B cell (primary cell): ENCODE measurements around the gene BEND5. TPM values are rescaled to one million over a fixed set of nuclear protein-coding genes. Genes with fewer than 3 reads are reported as not detected.

Experiments
- ATAC-seq: fragments of 200-7000 bp; cut with Tn5 transposase; one replicate; pipeline ENCODE4 v1.10.0; 2021; ENCODE audit warnings: low read depth, mild to moderate bottlenecking, moderate number of reproducible peaks, moderate library complexity
- CTCF ChIA-PET: fragments of 350-600 bp; sonication (Branson Sonifier 250); formaldehyde crosslinking; loops from one replicate; lab custom pipeline; 2021; ENCODE audit warnings: antibody characterized with exemption, inconsistent platforms; lab: Charles Lee
- POLR2A ChIA-PET: fragments of 350-600 bp; sonication (Branson Sonifier 250); formaldehyde crosslinking; loops from one replicate; lab custom pipeline; 2021; ENCODE audit warnings: antibody characterized with exemption; lab: Charles Lee
- DNase-seq: peaks from one replicate; pipeline ENCODE4 v3.0.0; 2013
- H2AFZ ChIP-seq: 2 replicates; pipeline ENCODE4 v1.6.1; 2012; ENCODE audit warnings: mild to moderate bottlenecking, low read depth, low read length; ENCODE audit not compliant: insufficient read depth, poor library complexity, severe bottlenecking
- H3K27ac ChIP-seq, 2 donors: 1 replicate in 1 of 2; 2 replicates in 1 of 2; pipeline ENCODE4 v1.5.1; 2012 to 2013; ENCODE audit warnings: low read length in 2 of 2, mild to moderate bottlenecking in 2 of 2, moderate library complexity in 1 of 2
- H3K27me3 ChIP-seq, 4 experiments: fragments of 200-600 bp in 1 of 4; sonication (generic) in 1 of 4; replicated peaks in 1 of 4; 1 replicate in 2 of 4; 2 replicates in 2 of 4; pipeline versions ENCODE4 v1.6.1 to v1.7.0; 2013 to 2016; ENCODE audit warnings: low read length in 3 of 4, mild to moderate bottlenecking in 2 of 4, mixed read lengths in 1 of 4, moderate library complexity in 1 of 4; ENCODE audit not compliant: insufficient read depth in 4 of 4, control insufficient read depth in 3 of 4; ENCODE audit errors: control extremely low read depth in 1 of 4
- H3K36me3 ChIP-seq, 2 experiments: replicated peaks in 1 of 2; 1 replicate in 1 of 2; 2 replicates in 1 of 2; pipeline versions ENCODE4 v1.6.1 to v1.7.1; 2013; ENCODE audit warnings: low read length in 1 of 2; ENCODE audit not compliant: insufficient read depth in 2 of 2, control insufficient read depth in 1 of 2; ENCODE audit errors: control extremely low read depth in 1 of 2, extremely low read depth in 1 of 2
- H3K4me1 ChIP-seq, 2 donors: fragments of 200-600 bp in 1 of 2; sonication (generic) in 1 of 2; 1 replicate in 1 of 2; 2 replicates in 1 of 2; pipeline versions ENCODE4 v1.5.1 to v1.6.1; 2013 to 2017; ENCODE audit warnings: low read length in 2 of 2; ENCODE audit not compliant: control insufficient read depth in 2 of 2, insufficient read depth in 2 of 2
- H3K4me2 ChIP-seq: replicated peaks from 2 replicates; pipeline ENCODE3; 2012; ENCODE audit warnings: mild to moderate bottlenecking, low read depth, low read length; ENCODE audit not compliant: poor library complexity, severe bottlenecking
- H3K4me3 ChIP-seq, 5 experiments: fragments of 200-600 bp in 1 of 5; sonication (generic) in 1 of 5; 1 replicate in 3 of 5; 2 replicates in 2 of 5; pipeline versions ENCODE4 v1.5.1 to v1.7.0; 2011 to 2016; ENCODE audit warnings: low read length in 4 of 5, mild to moderate bottlenecking in 4 of 5, low read depth in 2 of 5, control low read depth in 1 of 5, moderate library complexity in 1 of 5; ENCODE audit not compliant: insufficient read depth in 1 of 5; ENCODE audit errors: control extremely low read depth in 1 of 5, extremely low read depth in 1 of 5
- H3K79me2 ChIP-seq: fragments of 200-600 bp; sonication (generic); one replicate; pipeline ENCODE4 v1.6.0; 2016; ENCODE audit warnings: low read length; ENCODE audit not compliant: control insufficient read depth, insufficient read depth
- H3K9ac ChIP-seq: fragments of 200-600 bp; sonication (generic); 2 replicates; pipeline ENCODE4 v1.6.1; 2017; ENCODE audit warnings: mild to moderate bottlenecking, low read length, moderate library complexity
- H3K9me3 ChIP-seq, 3 donors: one replicate each; pipeline versions ENCODE4 v1.6.1 to v1.7.1; 2013; ENCODE audit warnings: low read length in 2 of 3; ENCODE audit not compliant: control insufficient read depth in 2 of 3, insufficient read depth in 1 of 3; ENCODE audit errors: control extremely low read depth in 1 of 3
- H4K20me1 ChIP-seq: 2 replicates; pipeline ENCODE4 v1.6.0; 2012; ENCODE audit warnings: mild to moderate bottlenecking, low read length; ENCODE audit not compliant: insufficient read depth, control insufficient read depth, poor library complexity, severe bottlenecking
- H3K27ac Mint-ChIP-seq: one replicate; pipeline ENCODE4 v1.8.0; 2021; ENCODE audit warnings: mixed read lengths
- H3K27me3 Mint-ChIP-seq: one replicate; pipeline ENCODE4 v1.8.0; 2021; ENCODE audit warnings: mixed read lengths
- H3K4me1 Mint-ChIP-seq: one replicate; pipeline ENCODE4 v1.8.0; 2021; ENCODE audit warnings: mixed read lengths
- H3K4me3 Mint-ChIP-seq: one replicate; pipeline ENCODE4 v1.8.0; 2021; ENCODE audit warnings: mixed read lengths
- H3K9me3 Mint-ChIP-seq: one replicate; pipeline ENCODE4 v1.8.0; 2022; ENCODE audit warnings: mixed read lengths; ENCODE audit not compliant: insufficient read depth
- EZH2 ChIP-seq: IDR thresholded peaks from 2 replicates; pipeline ENCODE4 v1.6.1; 2012; ENCODE audit warnings: borderline replicate concordance, low read depth, mild to moderate bottlenecking, moderate library complexity, low read length; ENCODE audit not compliant: insufficient read depth, poor library complexity, severe bottlenecking
- WGBS: methylation state at CpG from one replicate; pipeline ENCODE4 v1.1.5; 2013; ENCODE audit warnings: missing lambda C conversion rate; ENCODE audit not compliant: insufficient coverage; 5-methylcytosine and 5-hydroxymethylcytosine counted together
- intact Hi-C: fragments of 100-400 bp; cut with micrococcal nuclease; formaldehyde crosslinking; loops from one replicate; pipeline ENCODE4 v1.10.0; 2022
- polyA plus RNA-seq: library from polyadenylated mRNA; depleted of rRNA; stranded (reverse); fragments of >200 nt; gene quantifications from 2 replicates; pipeline ENCODE4 v1.2.3, GENCODE V29; 2012
- total RNA-seq, 2 donors: library from RNA; stranded (reverse); fragments of 120-200 nt in 1 of 2; gene quantifications; 1 replicate in 1 of 2; 2 replicates in 1 of 2; pipeline versions ENCODE4 v1.2.3 to v1.2.4, GENCODE V29; 2013 to 2022
- TF ChIP-seq, protein P1 (sequence below): fragments of 200-600 bp; IDR thresholded peaks from one replicate; pipeline ENCODE4 v1.8.0; 2022; ENCODE audit warnings: antibody characterized with exemption, mild to moderate bottlenecking

Gene BEND5
- total and polyA plus RNA-seq, 2 donors (not counting 1 experiment from before 2014, with no cell fraction given) = 19.5 to 19.7 TPM

DNA sequence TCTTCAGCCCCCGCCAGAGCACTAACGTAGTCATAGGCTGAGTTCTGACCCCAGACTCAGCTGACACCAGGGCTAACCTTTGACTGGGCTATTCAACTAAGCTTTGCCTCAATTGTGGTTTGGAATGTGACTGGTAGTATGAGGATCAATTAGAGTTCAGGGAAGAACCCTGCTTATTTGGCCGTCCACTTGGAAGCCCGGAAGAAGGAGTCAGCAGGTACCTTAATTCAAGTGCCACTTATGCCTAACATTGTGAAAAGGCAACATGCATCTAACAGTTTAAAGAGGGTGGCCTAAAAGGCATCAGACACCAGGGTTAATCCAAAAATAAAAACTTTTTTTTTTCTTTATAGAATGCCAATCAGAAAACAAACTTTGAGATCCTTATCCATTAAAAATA is 92.3 kb downstream of the BEND5 start:
- no peaks in the 10 kb centered on the region for H3K27me3 ChIP-seq
- no peak overlapping the region for H3K27ac Mint-ChIP-seq
- no peaks in the 10 kb centered on the region for H3K36me3 ChIP-seq
- TF ChIP-seq EZH2 = no peak
- TF ChIP-seq, protein P1, sequence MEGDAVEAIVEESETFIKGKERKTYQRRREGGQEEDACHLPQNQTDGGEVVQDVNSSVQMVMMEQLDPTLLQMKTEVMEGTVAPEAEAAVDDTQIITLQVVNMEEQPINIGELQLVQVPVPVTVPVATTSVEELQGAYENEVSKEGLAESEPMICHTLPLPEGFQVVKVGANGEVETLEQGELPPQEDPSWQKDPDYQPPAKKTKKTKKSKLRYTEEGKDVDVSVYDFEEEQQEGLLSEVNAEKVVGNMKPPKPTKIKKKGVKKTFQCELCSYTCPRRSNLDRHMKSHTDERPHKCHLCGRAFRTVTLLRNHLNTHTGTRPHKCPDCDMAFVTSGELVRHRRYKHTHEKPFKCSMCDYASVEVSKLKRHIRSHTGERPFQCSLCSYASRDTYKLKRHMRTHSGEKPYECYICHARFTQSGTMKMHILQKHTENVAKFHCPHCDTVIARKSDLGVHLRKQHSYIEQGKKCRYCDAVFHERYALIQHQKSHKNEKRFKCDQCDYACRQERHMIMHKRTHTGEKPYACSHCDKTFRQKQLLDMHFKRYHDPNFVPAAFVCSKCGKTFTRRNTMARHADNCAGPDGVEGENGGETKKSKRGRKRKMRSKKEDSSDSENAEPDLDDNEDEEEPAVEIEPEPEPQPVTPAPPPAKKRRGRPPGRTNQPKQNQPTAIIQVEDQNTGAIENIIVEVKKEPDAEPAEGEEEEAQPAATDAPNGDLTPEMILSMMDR = no peak
- H3K4me3 Mint-ChIP-seq = no peak overlapping the region
- no peak for DNase-seq
- H3K4me1 ChIP-seq = no peaks in the 10 kb centered on the region
- H4K20me1 ChIP-seq = no peaks in the 10 kb centered on the region
- H3K4me1 Mint-ChIP-seq = peaks cover 2% of the 10 kb centered on the region
- H3K27ac ChIP-seq = no peak overlapping the region
- intact Hi-C loops = no loop called here
- no peak overlapping the region for H3K4me3 ChIP-seq
- ChIA-PET POLR2A (no interaction called here), CTCF (interaction anchor here (1.2 kb wide), 1 partner anchor 133 kb away, joined by 5 read pairs; no protein-coding TSS in a partner anchor)
- H3K4me2 ChIP-seq = no peak overlapping the region
- ATAC-seq = no peak
- no peaks in the 10 kb centered on the region for H3K27me3 Mint-ChIP-seq
- 98% methylated on average over 4 of the region's 4 CpGs for WGBS
- no peak overlapping the region for H3K9ac ChIP-seq
- no peaks in the 10 kb centered on the region for H3K79me2 ChIP-seq
- H3K9me3 Mint-ChIP-seq = no peaks in the 10 kb centered on the region
- no peak overlapping the region for H2AFZ ChIP-seq
- no peaks in the 10 kb centered on the region for H3K9me3 ChIP-seq

DNA sequence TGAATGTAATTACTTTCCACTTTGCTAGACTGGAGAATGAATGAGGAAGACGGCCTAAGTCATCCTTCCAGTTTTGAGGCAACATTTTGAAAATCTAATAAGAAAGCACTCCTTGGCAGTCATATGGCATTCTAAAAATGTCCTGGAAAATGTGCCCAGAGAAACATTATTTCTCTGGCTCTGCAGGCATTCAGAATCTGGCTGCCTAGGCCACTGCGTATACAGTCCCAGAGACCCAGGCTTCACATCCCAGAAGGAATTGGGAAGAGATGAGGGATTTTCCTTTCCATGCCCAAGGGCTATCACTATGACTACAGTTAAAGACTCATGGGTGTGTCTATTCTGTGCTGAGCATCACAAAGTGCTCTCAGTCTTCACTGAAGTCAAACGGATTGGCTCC is 92.9 kb downstream of the BEND5 start:
- DNase-seq = no peak
- intact Hi-C loops = no loop called here
- H3K27me3 Mint-ChIP-seq = no peaks in the 10 kb centered on the region
- no peaks in the 10 kb centered on the region for H3K4me1 ChIP-seq
- H3K9me3 Mint-ChIP-seq = no peaks in the 10 kb centered on the region
- no peak overlapping the region for H3K27ac ChIP-seq
- H3K4me3 ChIP-seq = no peak overlapping the region
- H3K4me3 Mint-ChIP-seq = no peak overlapping the region
- no peaks in the 10 kb centered on the region for H3K9me3 ChIP-seq
- CTCF ChIA-PET = interaction anchor here (0.9 to 1.2 kb wide), 3 partner anchors 9 to 134 kb away, joined by 3 to 5 read pairs (median 4); no protein-coding TSS in a partner anchor
- ATAC-seq = no peak
- WGBS = 95% methylated on average over 3 of the region's 3 CpGs
- no peak overlapping the region for H3K27ac Mint-ChIP-seq
- no peaks in the 10 kb centered on the region for H3K36me3 ChIP-seq
- POLR2A ChIA-PET = no interaction called here
- no peaks in the 10 kb centered on the region for H3K79me2 ChIP-seq
- no peak overlapping the region for H3K4me2 ChIP-seq
- no peaks in the 10 kb centered on the region for H4K20me1 ChIP-seq
- no peak overlapping the region for H3K9ac ChIP-seq
- H3K4me1 Mint-ChIP-seq = peaks cover 2% of the 10 kb centered on the region
- TF ChIP-seq, protein P1 = no peak
- TF ChIP-seq EZH2 = no peak
- no peak overlapping the region for H2AFZ ChIP-seq
- H3K27me3 ChIP-seq = no peaks in the 10 kb centered on the region
